ENCODE measurements around the gene OTX2.

DNA sequence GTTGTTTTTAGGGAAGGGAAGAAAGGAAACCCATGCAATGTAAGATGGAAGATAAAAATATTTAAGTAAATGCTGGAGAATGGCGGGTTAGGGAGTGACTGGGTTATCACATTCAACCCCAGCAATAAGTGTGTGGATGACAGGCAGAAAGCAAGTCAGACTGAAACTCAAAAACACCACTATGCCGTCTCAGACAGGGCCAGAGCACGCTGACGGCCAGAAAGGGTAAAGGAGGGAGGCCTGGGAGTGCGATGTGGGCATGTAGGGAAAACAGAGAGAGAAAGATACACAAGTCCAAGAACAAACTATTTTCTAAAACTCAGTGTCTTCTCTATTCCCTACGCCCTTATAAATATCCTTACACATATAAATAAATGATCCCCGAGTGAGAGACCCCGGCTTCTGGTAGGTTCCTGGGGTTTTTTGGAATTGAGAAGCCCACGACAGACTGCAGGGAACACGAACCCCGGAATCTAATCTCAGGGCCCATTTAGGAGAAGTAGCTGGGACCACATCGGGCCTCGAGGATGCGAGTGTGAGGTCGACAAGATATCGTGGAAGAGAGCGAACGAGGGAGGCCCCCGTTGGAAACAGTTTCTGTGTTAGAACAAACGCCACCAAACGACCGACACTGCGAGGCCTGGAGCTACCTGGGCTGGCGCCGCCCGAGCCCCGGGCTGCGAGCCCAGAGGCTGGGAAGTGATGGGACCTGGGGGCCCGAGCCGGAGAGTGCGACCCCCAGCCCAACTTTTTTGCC is 735 bp upstream of the OTX2 start:
- TF ChIP-seq, protein P1, sequence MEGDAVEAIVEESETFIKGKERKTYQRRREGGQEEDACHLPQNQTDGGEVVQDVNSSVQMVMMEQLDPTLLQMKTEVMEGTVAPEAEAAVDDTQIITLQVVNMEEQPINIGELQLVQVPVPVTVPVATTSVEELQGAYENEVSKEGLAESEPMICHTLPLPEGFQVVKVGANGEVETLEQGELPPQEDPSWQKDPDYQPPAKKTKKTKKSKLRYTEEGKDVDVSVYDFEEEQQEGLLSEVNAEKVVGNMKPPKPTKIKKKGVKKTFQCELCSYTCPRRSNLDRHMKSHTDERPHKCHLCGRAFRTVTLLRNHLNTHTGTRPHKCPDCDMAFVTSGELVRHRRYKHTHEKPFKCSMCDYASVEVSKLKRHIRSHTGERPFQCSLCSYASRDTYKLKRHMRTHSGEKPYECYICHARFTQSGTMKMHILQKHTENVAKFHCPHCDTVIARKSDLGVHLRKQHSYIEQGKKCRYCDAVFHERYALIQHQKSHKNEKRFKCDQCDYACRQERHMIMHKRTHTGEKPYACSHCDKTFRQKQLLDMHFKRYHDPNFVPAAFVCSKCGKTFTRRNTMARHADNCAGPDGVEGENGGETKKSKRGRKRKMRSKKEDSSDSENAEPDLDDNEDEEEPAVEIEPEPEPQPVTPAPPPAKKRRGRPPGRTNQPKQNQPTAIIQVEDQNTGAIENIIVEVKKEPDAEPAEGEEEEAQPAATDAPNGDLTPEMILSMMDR (IDR thresholded peaks at IDR 0.05), result no peak
- no peak for TF ChIP-seq POLR2A (IDR thresholded peaks at IDR 0.05)
- no peak for TF ChIP-seq EP300 (IDR thresholded peaks at IDR 0.05)

Measured in ovary (tissue), 3 donors.